GM12873 (cell line): Measurements from ENCODE around the gene GARNL3.

Experiments
- TF ChIP-seq, protein P1 (sequence below): IDR thresholded peaks from 2 replicates; pipeline ENCODE4 v1.5.1; 2012; ENCODE audit warnings: low read depth, mild to moderate bottlenecking, moderate library complexity, low read length, control low read depth; ENCODE audit not compliant: insufficient read depth; ENCODE audit errors: missing control alignments

Gene GARNL3

DNA sequence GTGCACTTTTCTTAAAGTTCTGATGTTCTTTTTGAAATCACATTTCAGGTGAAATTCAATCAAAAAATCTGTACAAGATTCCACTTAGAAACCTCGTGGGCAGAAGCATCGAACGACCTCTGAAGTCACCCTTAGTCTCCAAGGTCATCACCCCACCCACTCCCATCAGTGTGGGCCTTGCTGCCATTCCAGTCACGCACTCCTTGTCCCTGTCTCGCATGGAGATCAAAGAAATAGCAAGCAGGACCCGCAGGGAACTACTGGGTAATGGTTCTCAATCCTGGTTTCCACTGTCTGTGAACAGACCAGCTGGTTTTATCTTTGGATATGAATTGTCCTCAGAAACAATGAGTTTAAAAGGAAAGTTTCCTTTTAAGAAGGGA, 124.3 kb downstream of the GARNL3 start:
- TF ChIP-seq, protein P1, sequence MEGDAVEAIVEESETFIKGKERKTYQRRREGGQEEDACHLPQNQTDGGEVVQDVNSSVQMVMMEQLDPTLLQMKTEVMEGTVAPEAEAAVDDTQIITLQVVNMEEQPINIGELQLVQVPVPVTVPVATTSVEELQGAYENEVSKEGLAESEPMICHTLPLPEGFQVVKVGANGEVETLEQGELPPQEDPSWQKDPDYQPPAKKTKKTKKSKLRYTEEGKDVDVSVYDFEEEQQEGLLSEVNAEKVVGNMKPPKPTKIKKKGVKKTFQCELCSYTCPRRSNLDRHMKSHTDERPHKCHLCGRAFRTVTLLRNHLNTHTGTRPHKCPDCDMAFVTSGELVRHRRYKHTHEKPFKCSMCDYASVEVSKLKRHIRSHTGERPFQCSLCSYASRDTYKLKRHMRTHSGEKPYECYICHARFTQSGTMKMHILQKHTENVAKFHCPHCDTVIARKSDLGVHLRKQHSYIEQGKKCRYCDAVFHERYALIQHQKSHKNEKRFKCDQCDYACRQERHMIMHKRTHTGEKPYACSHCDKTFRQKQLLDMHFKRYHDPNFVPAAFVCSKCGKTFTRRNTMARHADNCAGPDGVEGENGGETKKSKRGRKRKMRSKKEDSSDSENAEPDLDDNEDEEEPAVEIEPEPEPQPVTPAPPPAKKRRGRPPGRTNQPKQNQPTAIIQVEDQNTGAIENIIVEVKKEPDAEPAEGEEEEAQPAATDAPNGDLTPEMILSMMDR = no peak

DNA sequence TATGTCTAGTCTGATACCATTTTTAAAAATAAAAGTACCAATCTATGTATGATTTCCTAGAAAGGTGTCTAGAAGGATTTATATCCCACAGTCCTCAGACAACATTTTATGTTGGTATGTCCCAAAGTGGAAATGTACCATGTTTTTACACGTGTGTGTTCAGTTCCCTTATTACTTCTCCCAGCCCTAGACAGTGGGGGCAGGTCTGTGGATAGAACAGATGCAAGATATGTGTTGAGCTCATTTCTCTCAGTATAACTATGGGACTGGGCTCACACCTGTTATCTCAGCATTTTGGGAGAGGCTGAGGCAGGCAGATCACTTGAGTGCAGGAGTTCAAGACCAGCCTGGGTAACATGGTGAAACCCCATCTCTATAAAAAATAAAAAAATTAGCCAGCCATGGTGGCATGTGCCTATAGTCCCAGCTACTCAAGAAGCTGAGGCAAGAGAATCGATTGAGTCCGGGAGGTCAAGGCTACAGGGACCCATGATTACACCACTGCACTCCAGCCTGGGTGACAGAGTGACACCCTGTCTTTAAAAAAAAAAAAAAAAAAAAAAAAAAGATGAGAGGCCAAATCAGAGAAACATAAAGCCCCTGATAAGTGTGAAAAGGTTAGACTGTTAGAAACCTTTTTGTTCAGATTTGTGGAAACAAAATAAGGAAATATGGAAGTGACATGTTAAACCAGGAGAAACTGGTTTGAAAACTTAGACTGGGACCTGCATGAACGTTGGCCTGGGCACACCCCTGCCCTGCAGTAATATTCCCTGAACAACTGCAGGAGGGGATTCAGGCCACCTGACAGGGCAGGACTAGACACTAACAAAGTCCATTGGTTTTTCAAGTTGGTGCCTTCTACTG, 125.0 kb downstream of the GARNL3 start:
- TF ChIP-seq, protein P1 = no peak

DNA sequence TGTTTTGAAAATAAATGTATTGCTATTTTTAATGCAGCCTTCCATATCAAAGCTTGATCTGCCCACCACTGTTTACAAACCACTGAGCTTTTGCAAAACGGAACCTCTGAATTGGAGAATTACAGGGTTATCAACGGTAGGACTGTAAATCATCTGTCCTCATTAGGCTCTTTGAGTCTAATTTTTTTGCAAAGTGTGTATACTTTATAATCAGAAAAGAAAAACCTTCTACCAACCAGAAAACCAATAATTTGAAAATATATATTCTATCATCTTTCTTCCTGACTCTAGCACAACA, 125.6 kb downstream of the GARNL3 start:
- TF ChIP-seq, protein P1 = no peak

DNA sequence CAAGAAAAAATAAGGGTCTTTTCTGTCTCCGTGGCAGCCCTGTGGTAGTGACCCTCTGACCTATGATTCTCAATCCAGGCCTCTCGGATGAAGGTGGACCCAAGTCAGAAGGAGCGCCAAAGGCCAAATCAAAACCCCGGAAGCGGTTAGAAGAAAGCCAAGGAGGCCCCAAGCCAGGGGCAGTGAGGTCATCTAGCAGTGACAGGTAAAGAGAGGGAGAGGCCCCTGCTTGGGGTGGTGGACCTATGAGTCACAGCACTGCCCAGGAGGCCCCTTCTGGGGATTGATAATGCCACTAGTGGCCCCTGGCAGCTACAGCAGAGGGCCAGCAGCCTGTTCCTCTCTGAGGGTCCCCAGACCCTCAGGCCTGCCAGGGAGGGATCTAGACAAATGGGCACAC, 126.0 kb downstream of the GARNL3 start:
- TF ChIP-seq, protein P1 = no peak

DNA sequence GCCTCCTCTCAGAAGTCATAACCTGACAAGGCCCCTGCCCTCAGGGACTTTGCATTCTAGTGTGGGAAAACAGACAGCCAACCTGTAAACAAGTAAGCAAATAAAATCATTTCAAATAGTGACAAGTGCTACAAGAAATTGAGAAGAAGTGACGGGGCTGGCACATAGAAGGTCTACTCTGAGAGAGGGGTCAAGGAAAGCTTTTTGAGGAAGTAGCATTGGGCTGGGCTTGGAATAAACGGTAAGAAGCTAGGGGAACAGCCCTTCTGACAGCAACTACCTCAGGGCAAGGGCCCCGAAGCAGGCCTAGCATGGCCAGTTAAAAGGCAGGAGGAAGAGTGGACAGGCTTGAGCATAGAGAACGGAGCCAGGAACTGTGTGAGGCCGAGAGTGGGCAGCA, 127.6 kb downstream of the GARNL3 start:
- TF ChIP-seq, protein P1 = no peak

DNA sequence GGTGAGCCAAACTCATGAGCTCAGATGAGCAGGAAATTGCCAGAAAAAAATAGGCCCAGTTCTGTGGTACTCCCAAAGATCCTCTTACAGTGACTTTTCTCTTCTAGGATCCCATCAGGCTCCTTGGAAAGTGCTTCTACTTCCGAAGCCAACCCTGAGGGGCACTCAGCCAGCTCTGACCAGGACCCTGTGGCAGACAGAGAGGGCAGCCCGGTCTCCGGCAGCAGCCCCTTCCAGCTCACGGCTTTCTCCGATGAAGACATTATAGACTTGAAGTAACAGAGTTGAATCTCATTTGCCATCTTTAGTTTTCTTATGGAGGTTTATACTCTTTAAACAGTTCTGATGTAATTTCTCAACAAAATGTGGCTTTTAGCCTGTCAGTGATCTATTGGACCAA, 128.4 kb downstream of the GARNL3 start:
- TF ChIP-seq, protein P1 = no peak

DNA sequence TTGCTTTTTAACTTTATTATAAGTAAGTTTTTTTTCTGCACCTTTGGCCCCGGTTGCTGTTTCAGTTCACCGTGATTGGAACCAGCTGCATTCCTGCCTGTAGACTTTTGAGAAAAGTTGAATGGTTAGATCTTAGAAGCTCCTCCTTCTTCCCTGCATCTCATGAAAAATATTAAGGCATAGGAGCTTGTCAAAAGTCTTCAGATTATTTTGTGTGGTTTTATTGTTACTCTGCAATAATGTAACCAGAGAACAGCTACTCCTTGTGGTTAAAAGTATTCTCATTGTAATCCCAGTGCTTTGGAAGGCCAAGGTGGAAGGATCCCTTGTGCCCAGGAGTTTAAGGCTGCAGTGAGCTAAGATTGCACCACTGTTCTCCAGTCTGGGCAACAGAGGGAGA, 129.1 kb downstream of the GARNL3 start:
- TF ChIP-seq, protein P1 = no peak
